ENCODE measurements around the gene FMNL2.

DNA sequence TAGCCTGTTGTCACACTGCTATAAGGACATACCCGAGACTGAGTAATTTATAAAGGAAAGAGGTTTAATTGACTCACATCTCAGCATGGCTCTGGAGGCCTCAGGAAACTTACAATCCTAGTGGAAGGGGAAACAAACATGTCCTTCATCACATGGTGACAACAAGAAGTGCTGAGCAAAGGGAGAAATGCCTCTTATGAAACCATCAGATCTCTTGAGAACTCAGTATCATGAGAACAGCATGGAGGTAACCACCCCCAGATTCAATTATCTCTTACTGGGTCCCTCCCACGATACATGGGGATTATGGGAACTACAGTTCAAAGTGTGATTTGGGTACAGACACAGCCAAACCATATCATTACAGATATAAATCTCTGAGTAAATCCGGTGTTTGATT is 233.6 kb downstream of the FMNL2 start:
- TF ChIP-seq, protein P1, sequence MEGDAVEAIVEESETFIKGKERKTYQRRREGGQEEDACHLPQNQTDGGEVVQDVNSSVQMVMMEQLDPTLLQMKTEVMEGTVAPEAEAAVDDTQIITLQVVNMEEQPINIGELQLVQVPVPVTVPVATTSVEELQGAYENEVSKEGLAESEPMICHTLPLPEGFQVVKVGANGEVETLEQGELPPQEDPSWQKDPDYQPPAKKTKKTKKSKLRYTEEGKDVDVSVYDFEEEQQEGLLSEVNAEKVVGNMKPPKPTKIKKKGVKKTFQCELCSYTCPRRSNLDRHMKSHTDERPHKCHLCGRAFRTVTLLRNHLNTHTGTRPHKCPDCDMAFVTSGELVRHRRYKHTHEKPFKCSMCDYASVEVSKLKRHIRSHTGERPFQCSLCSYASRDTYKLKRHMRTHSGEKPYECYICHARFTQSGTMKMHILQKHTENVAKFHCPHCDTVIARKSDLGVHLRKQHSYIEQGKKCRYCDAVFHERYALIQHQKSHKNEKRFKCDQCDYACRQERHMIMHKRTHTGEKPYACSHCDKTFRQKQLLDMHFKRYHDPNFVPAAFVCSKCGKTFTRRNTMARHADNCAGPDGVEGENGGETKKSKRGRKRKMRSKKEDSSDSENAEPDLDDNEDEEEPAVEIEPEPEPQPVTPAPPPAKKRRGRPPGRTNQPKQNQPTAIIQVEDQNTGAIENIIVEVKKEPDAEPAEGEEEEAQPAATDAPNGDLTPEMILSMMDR (IDR thresholded peaks at IDR 0.05): no peak
- TF ChIP-seq, protein P2, sequence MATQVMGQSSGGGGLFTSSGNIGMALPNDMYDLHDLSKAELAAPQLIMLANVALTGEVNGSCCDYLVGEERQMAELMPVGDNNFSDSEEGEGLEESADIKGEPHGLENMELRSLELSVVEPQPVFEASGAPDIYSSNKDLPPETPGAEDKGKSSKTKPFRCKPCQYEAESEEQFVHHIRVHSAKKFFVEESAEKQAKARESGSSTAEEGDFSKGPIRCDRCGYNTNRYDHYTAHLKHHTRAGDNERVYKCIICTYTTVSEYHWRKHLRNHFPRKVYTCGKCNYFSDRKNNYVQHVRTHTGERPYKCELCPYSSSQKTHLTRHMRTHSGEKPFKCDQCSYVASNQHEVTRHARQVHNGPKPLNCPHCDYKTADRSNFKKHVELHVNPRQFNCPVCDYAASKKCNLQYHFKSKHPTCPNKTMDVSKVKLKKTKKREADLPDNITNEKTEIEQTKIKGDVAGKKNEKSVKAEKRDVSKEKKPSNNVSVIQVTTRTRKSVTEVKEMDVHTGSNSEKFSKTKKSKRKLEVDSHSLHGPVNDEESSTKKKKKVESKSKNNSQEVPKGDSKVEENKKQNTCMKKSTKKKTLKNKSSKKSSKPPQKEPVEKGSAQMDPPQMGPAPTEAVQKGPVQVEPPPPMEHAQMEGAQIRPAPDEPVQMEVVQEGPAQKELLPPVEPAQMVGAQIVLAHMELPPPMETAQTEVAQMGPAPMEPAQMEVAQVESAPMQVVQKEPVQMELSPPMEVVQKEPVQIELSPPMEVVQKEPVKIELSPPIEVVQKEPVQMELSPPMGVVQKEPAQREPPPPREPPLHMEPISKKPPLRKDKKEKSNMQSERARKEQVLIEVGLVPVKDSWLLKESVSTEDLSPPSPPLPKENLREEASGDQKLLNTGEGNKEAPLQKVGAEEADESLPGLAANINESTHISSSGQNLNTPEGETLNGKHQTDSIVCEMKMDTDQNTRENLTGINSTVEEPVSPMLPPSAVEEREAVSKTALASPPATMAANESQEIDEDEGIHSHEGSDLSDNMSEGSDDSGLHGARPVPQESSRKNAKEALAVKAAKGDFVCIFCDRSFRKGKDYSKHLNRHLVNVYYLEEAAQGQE (IDR thresholded peaks at IDR 0.05; ENCODE audit: insufficient read depth in 1 of 2, low read depth in 2 of 2, low read length in 1 of 2): no peak

Measured in Panc1 (cell line).